ENCODE data around the gene NEK10. TPM values are rescaled to one million over a fixed set of nuclear protein-coding genes. Genes with fewer than 3 reads are reported as not detected.

NEK10 gene
- total and polyA plus RNA-seq, 2 of the 13 experiments (the other 11 are each of a cell fraction or from before 2014, with no cell fraction given), result 2.8 to 14.2 TPM

GRCh38 chr3:27360113-27361078 lies 8.8 kb downstream of the NEK10 start (continued):
- no peak for TF ChIP-seq SP4 (CRISPR knock-in tag; IDR thresholded peaks at IDR 0.05)
- no peak for TF ChIP-seq ZNF225 (CRISPR knock-in tag; IDR thresholded peaks at IDR 0.05)
- peak; percentile 92 for TF ChIP-seq STAT5B (CRISPR knock-in tag; IDR thresholded peaks at IDR 0.05)
- TF ChIP-seq EED (CRISPR knock-in tag; IDR thresholded peaks at IDR 0.05), result no peak
- no peak; the same call in 2 of the 3 replicates for TF ChIP-seq MXI1 (IDR thresholded peaks at IDR 0.05; ENCODE audit: borderline replicate concordance, low read depth, low read length)
- TF ChIP-seq AGO1 (IDR thresholded peaks at IDR 0.05; ENCODE audit: low read depth, low read length, poor library complexity, severe bottlenecking), result no peak
- TF ChIP-seq CTCF (CRISPR knock-in tag; IDR thresholded peaks at IDR 0.05), result no peak
- TF ChIP-seq RFX5 (IDR thresholded peaks at IDR 0.05; ENCODE audit: low read depth, low read length), result no peak
- TF ChIP-seq PLRG1 (conservative IDR thresholded peaks at IDR 0.05), result no peak
- TF ChIP-seq ZNF839 (CRISPR knock-in tag; IDR thresholded peaks at IDR 0.05; ENCODE audit: borderline replicate concordance), result no peak
- TF ChIP-seq ZMAT5 (CRISPR knock-in tag; IDR thresholded peaks at IDR 0.05; ENCODE audit: borderline replicate concordance, low read depth), result no peak
- TF ChIP-seq ZNF382 (CRISPR knock-in tag; IDR thresholded peaks at IDR 0.05; ENCODE audit: borderline replicate concordance), result no peak
- no peak for TF ChIP-seq ARNT (IDR thresholded peaks at IDR 0.05)
- TF ChIP-seq ELF1 (CRISPR knock-in tag; IDR thresholded peaks at IDR 0.05), result peak; percentile 58
- peak; percentile 97 for TF ChIP-seq TARDBP (CRISPR knock-in tag; IDR thresholded peaks at IDR 0.05)
- no peak for TF ChIP-seq CEBPZ (IDR thresholded peaks at IDR 0.05; ENCODE audit: low read length)
- TF ChIP-seq KDM5B (CRISPR knock-in tag; IDR thresholded peaks at IDR 0.05; ENCODE audit: borderline replicate concordance), result no peak
- no peak for TF ChIP-seq PRDM4 (CRISPR knock-in tag; IDR thresholded peaks at IDR 0.05; ENCODE audit: borderline replicate concordance)
- no peak for TF ChIP-seq ZSCAN30 (CRISPR knock-in tag; IDR thresholded peaks at IDR 0.05)
- peak; percentile 44; the same call in 1 of the 2 replicates for TF ChIP-seq KLF9 (CRISPR knock-in tag; IDR thresholded peaks at IDR 0.05; ENCODE audit: low read depth)
- TF ChIP-seq THYN1 (CRISPR knock-in tag; IDR thresholded peaks at IDR 0.05; ENCODE audit: borderline replicate concordance, low read depth), result 0 out of 2 replicates have a peak, but pooled peaks have one; percentile 45
- TF ChIP-seq SP1 (IDR thresholded peaks at IDR 0.05), result no peak
- peak; percentile 42; the same call in 1 of the 2 replicates for TF ChIP-seq SP1 (CRISPR knock-in tag; IDR thresholded peaks at IDR 0.05)

Data from HepG2 (cell line).